ENCODE results near the gene TMEM81.

Gene TMEM81

GRCh38 chr1:205061227-205061626, 23.0 kb downstream of the TMEM81 start:
- DNase-seq (ENCODE audit: low read depth in 1 of 2, low spot score in 1 of 2) = no peak

GRCh38 chr1:205060746-205061145, 23.5 kb downstream of the TMEM81 start:
- no peak for DNase-seq (ENCODE audit: low read depth in 1 of 2, low spot score in 1 of 2)

- no peak for DNase-seq (ENCODE audit: low read depth in 1 of 2, low spot score in 1 of 2)
Observed at GRCh38 chr1:205059660-205060059, 24.6 kb downstream of the TMEM81 start.

GRCh38 chr1:205058853-205059252, 25.4 kb downstream of the TMEM81 start:
- no peak for DNase-seq (ENCODE audit: low read depth in 1 of 2, low spot score in 1 of 2)

GRCh38 chr1:205057808-205058575, 26.3 kb downstream of the TMEM81 start:
- no peak for DNase-seq (ENCODE audit: low read depth in 1 of 2, low spot score in 1 of 2)

- no peak for DNase-seq (ENCODE audit: low read depth in 1 of 2, low spot score in 1 of 2)
Observed at GRCh38 chr1:205056956-205057568, 27.2 kb downstream of the TMEM81 start.

- DNase-seq (ENCODE audit: low read depth in 1 of 2, low spot score in 1 of 2) = no peak
Observed at GRCh38 chr1:205056188-205056611, 28.1 kb downstream of the TMEM81 start.

GRCh38 chr1:205054013-205054412, 30.2 kb downstream of the TMEM81 start:
- DNase-seq (ENCODE audit: low read depth in 1 of 2, low spot score in 1 of 2) = no peak

- DNase-seq (ENCODE audit: low read depth in 1 of 2, low spot score in 1 of 2) = no peak
Observed at GRCh38 chr1:205053296-205053695, 31.0 kb downstream of the TMEM81 start.

GRCh38 chr1:205052690-205053089, 31.6 kb downstream of the TMEM81 start:
- no peak for DNase-seq (ENCODE audit: low read depth in 1 of 2, low spot score in 1 of 2)

- no peak for DNase-seq (ENCODE audit: low read depth in 1 of 2, low spot score in 1 of 2)
Observed at GRCh38 chr1:205049479-205049878, 34.8 kb downstream of the TMEM81 start.

GRCh38 chr1:205048382-205048781, 35.9 kb downstream of the TMEM81 start:
- DNase-seq (ENCODE audit: low read depth in 1 of 2, low spot score in 1 of 2) = no peak

- no peak for DNase-seq (ENCODE audit: low read depth in 1 of 2, low spot score in 1 of 2)
Observed at GRCh38 chr1:205047764-205048231, 36.5 kb downstream of the TMEM81 start.

GRCh38 chr1:205046870-205047269, 37.4 kb downstream of the TMEM81 start:
- DNase-seq (ENCODE audit: low read depth in 1 of 2, low spot score in 1 of 2) = no peak

- no peak for DNase-seq (ENCODE audit: low read depth in 1 of 2, low spot score in 1 of 2)
Observed at GRCh38 chr1:205045146-205045545, 39.1 kb downstream of the TMEM81 start.

GRCh38 chr1:205044741-205045140, 39.5 kb downstream of the TMEM81 start:
- no peak for DNase-seq (ENCODE audit: low read depth in 1 of 2, low spot score in 1 of 2)

- no peak for DNase-seq (ENCODE audit: low read depth in 1 of 2, low spot score in 1 of 2)
Observed at GRCh38 chr1:205043866-205044265, 40.4 kb downstream of the TMEM81 start.

- DNase-seq (ENCODE audit: low read depth in 1 of 2, low spot score in 1 of 2) = no peak
Observed at GRCh38 chr1:205042911-205043806, 41.1 kb downstream of the TMEM81 start, which contains the start of gene CNTN2. TSS of gene CNTN2 (plus strand) at chr1:205043212. CDS start at chr1:205053186, 9,974 bp downstream.

- no peak for DNase-seq (ENCODE audit: low read depth in 1 of 2, low spot score in 1 of 2)
Observed at GRCh38 chr1:205041998-205042910, 42.0 kb downstream of the TMEM81 start.

- no peak for DNase-seq (ENCODE audit: low read depth in 1 of 2, low spot score in 1 of 2)
Observed at GRCh38 chr1:205041001-205041715, 43.1 kb downstream of the TMEM81 start.
